ENCODE results near the gene PLCG1. TPM values are rescaled to one million over a fixed set of nuclear protein-coding genes. Genes with fewer than 3 reads are reported as not detected.

Gene PLCG1
- total RNA-seq, 2 experiments from 2014 or later, result 156 to 162 TPM

GRCh38 chr20:41134362-41135186 lies 2.8 kb upstream of the PLCG1 start:
- Mint-ChIP-seq H3K9me3 (no peaks in the 10 kb centered on the region), H3K27me3 (no peaks in the 10 kb centered on the region), H3K4me3 (no peak overlapping the region), H3K27ac (peak overlapping the region; percentile 40), H3K36me3 (peaks cover 18% of the 10 kb centered on the region), H3K4me1 (peaks cover 41% of the 10 kb centered on the region)
- no peak for DNase-seq

GRCh38 chr20:41135187-41135887 lies 2.0 kb upstream of the PLCG1 start:
- Mint-ChIP-seq H3K9me3 (no peaks in the 10 kb centered on the region), H3K27ac (no peak overlapping the region), H3K36me3 (peaks cover 24% of the 10 kb centered on the region), H3K4me3 (no peak overlapping the region), H3K4me1 (peaks cover 49% of the 10 kb centered on the region), H3K27me3 (no peaks in the 10 kb centered on the region)
- peak; percentile 63 for DNase-seq

- no peak for DNase-seq
- Mint-ChIP-seq H3K36me3 (peaks cover 29% of the 10 kb centered on the region), H3K9me3 (no peaks in the 10 kb centered on the region), H3K4me3 (peak overlapping the region; percentile 75), H3K27me3 (no peaks in the 10 kb centered on the region), H3K27ac (peak overlapping the region; percentile 62), H3K4me1 (peaks cover 54% of the 10 kb centered on the region)
Observed at GRCh38 chr20:41135888-41136679, 1.3 kb upstream of the PLCG1 start.

- Mint-ChIP-seq H3K27me3 (no peaks in the 10 kb centered on the region), H3K27ac (peak overlapping the region; percentile 93), H3K4me1 (peaks cover 64% of the 10 kb centered on the region), H3K9me3 (no peaks in the 10 kb centered on the region), H3K36me3 (peaks cover 40% of the 10 kb centered on the region), H3K4me3 (peak overlapping the region; percentile 85)
- peak; percentile 79 for DNase-seq
Observed at GRCh38 chr20:41137614-41138474, 501 bp downstream of the PLCG1 start.

GRCh38 chr20:41138475-41139226 lies 1.3 kb downstream of the PLCG1 start:
- Mint-ChIP-seq H3K9me3 (no peaks in the 10 kb centered on the region), H3K4me3 (peak overlapping the region; percentile 85), H3K27me3 (no peaks in the 10 kb centered on the region), H3K36me3 (peaks cover 45% of the 10 kb centered on the region), H3K27ac (peak overlapping the region; percentile 93), H3K4me1 (peaks cover 69% of the 10 kb centered on the region)
- DNase-seq, result peak; percentile 48

GRCh38 chr20:41139227-41140093 lies 2.1 kb downstream of the PLCG1 start:
- H3K4me3 Mint-ChIP-seq, result peak overlapping the region; percentile 85
- DNase-seq, result no peak
- H3K27me3 Mint-ChIP-seq, result no peaks in the 10 kb centered on the region
- H3K36me3 Mint-ChIP-seq, result peaks cover 51% of the 10 kb centered on the region
- H3K9me3 Mint-ChIP-seq, result no peaks in the 10 kb centered on the region
- peak overlapping the region; percentile 93 for H3K27ac Mint-ChIP-seq
- H3K4me1 Mint-ChIP-seq, result peaks cover 70% of the 10 kb centered on the region

GRCh38 chr20:41140226-41141133 lies 3.1 kb downstream of the PLCG1 start:
- Mint-ChIP-seq H3K27me3 (no peaks in the 10 kb centered on the region), H3K9me3 (no peaks in the 10 kb centered on the region), H3K36me3 (peaks cover 60% of the 10 kb centered on the region), H3K27ac (peak overlapping the region; percentile 93), H3K4me3 (peak overlapping the region; percentile 85), H3K4me1 (peaks cover 70% of the 10 kb centered on the region)
- no peak for DNase-seq

- Mint-ChIP-seq H3K4me3 (peak overlapping the region; percentile 85), H3K36me3 (peaks cover 64% of the 10 kb centered on the region), H3K9me3 (no peaks in the 10 kb centered on the region), H3K4me1 (peaks cover 69% of the 10 kb centered on the region), H3K27me3 (no peaks in the 10 kb centered on the region), H3K27ac (peak overlapping the region; percentile 93)
- DNase-seq, result no peak
Observed at GRCh38 chr20:41141153-41141815, 3.9 kb downstream of the PLCG1 start.

- H3K4me1 Mint-ChIP-seq, result peaks cover 76% of the 10 kb centered on the region
- H3K4me3 Mint-ChIP-seq, result peak overlapping the region; percentile 85
- H3K27ac Mint-ChIP-seq, result peak overlapping the region; percentile 93
- no peak for DNase-seq
- H3K27me3 Mint-ChIP-seq, result no peaks in the 10 kb centered on the region
- no peaks in the 10 kb centered on the region for H3K9me3 Mint-ChIP-seq
- peaks cover 72% of the 10 kb centered on the region for H3K36me3 Mint-ChIP-seq
Observed at GRCh38 chr20:41142245-41142644, 4.9 kb downstream of the PLCG1 start.

- Mint-ChIP-seq H3K27me3 (no peaks in the 10 kb centered on the region), H3K4me3 (peak overlapping the region; percentile 85), H3K9me3 (no peaks in the 10 kb centered on the region), H3K36me3 (peaks cover 76% of the 10 kb centered on the region), H3K4me1 (peaks cover 81% of the 10 kb centered on the region), H3K27ac (peak overlapping the region; percentile 93)
- DNase-seq, result no peak
Observed at GRCh38 chr20:41142919-41143318, 5.6 kb downstream of the PLCG1 start.

GRCh38 chr20:41143354-41143753 lies 6.0 kb downstream of the PLCG1 start:
- H3K4me3 Mint-ChIP-seq, result peak overlapping the region; percentile 85
- peak overlapping the region; percentile 93 for H3K27ac Mint-ChIP-seq
- no peak for DNase-seq
- peaks cover 85% of the 10 kb centered on the region for H3K4me1 Mint-ChIP-seq
- H3K36me3 Mint-ChIP-seq, result peaks cover 78% of the 10 kb centered on the region
- no peaks in the 10 kb centered on the region for H3K9me3 Mint-ChIP-seq
- no peaks in the 10 kb centered on the region for H3K27me3 Mint-ChIP-seq

GRCh38 chr20:41145317-41145716 lies 8.0 kb downstream of the PLCG1 start:
- Mint-ChIP-seq H3K27me3 (no peaks in the 10 kb centered on the region), H3K36me3 (peaks cover 68% of the 10 kb centered on the region), H3K4me3 (peak overlapping the region; percentile 11), H3K4me1 (peaks cover 91% of the 10 kb centered on the region), H3K9me3 (no peaks in the 10 kb centered on the region), H3K27ac (peak overlapping the region; percentile 72)
- DNase-seq, result no peak

All from activated naive CD8-positive, alpha-beta T cell treated with anti-CD3 and anti-CD28 coated beads for 36 hours (primary cell).